GM12801 (cell line): ENCODE results near the gene KMT2A.

ENCODE experiments used
- CTCF ChIP-seq: IDR thresholded peaks from one replicate; pipeline ENCODE4 v1.5.1; 2011; ENCODE audit warnings: control low read depth; ENCODE audit not compliant: insufficient read length; ENCODE audit errors: extremely low read depth

The KMT2A gene

DNA sequence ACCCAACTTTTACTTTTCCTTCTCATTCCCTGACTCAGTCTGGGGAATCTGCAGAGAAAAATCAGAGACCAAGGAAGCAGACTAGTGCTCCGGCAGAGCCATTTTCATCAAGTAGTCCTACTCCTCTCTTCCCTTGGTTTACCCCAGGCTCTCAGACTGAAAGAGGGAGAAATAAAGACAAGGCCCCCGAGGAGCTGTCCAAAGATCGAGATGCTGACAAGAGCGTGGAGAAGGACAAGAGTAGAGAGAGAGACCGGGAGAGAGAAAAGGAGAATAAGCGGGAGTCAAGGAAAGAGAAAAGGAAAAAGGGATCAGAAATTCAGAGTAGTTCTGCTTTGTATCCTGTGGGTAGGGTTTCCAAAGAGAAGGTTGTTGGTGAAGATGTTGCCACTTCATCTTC lies 37.2 kb downstream of the KMT2A start:
- TF ChIP-seq CTCF = no peak

DNA sequence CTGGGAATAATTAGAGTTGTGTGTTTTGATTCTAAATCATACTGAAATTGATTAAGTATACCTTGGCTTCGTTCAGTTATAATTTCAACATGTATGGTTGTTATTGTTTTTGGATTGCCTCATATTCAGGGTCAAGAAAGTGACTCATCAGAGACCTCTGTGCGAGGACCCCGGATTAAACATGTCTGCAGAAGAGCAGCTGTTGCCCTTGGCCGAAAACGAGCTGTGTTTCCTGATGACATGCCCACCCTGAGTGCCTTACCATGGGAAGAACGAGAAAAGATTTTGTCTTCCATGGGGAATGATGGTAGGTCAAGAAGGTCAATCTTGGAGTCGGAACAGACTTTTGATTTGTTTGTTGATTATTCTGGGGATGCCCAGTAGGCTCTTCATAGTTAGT lies 40.4 kb downstream of the KMT2A start:
- TF ChIP-seq CTCF = no peak

GRCh38 chr11:118484405-118484804 lies 48.1 kb downstream of the KMT2A start:
- no peak for TF ChIP-seq CTCF

DNA sequence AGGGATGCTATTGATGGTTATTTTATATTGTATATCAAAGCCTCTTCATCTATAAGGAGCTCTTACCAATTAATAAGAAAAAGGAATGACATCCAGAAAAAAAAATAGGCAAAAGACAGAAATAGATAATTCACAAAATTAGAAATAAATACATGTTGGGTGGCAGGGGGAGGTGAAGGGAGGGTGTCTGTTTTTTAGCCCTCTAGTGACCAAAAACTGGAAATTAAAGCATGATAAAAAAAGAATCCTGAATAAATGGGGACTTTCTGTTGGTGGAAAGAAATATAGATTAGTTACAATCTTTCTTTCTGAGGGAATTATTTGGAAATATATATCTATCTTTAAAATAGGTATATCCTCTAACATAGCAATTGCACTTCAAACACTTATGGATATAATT lies 49.0 kb downstream of the KMT2A start:
- TF ChIP-seq CTCF = no peak

DNA sequence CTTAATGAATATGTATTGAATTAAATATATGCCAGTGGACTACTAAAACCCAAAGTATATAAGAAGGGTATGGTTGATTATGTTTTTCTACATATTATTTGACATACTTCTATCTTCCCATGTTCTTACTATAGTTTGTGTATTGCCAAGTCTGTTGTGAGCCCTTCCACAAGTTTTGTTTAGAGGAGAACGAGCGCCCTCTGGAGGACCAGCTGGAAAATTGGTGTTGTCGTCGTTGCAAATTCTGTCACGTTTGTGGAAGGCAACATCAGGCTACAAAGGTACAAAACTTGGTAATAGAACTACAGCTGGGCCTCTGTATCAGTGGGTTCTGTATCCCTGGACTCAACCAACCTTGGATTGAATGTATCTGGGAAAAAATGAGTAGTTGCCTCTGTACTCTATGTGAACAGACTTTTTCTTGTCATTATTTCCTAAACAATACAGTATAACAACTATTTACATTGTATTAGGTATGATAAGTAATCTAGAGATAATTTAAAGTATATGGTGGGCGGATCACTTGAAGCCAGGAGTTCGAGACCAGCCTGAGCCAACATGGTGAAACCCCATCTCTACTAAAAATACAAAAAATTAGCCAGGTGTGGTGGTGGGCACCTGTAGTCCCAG lies 52.3 kb downstream of the KMT2A start:
- TF ChIP-seq CTCF = no peak

DNA sequence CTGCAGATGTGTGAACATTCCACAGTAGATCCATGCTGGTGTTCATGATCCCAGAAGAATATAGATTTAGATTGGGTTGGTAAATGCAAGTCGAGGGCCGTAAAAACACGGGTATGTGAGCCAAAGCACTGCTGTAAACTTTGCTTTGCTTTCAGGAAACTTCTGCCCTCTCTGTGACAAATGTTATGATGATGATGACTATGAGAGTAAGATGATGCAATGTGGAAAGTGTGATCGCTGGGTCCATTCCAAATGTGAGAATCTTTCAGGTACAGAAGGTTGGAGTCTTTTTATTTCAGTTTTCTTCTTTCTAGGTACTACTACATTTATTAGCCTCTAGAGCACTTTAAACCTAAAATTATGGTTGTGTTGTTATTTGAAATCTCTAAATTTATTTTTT lies 54.7 kb downstream of the KMT2A start:
- TF ChIP-seq CTCF = no peak

DNA sequence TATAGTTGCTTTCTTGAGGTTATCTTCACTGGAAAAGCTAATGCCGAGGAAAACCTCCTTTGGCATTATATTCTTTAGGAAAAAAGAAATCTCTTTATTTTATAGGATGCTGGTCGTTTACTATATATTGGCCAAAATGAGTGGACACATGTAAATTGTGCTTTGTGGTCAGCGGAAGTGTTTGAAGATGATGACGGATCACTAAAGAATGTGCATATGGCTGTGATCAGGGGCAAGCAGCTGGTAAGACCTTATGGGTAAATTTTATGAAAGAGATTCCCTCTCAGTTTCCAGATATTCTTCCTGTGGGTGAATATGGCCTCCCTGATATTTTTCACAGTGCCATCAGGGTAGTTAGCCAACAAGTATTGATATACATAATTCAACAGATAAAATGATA lies 61.5 kb downstream of the KMT2A start:
- TF ChIP-seq CTCF = no peak
